ENCODE measurements around the gene ANAPC15.
A peak's percentile ranks its signal among the peaks of the same experiment; 100 is the strongest.

ANAPC15 gene

DNA sequence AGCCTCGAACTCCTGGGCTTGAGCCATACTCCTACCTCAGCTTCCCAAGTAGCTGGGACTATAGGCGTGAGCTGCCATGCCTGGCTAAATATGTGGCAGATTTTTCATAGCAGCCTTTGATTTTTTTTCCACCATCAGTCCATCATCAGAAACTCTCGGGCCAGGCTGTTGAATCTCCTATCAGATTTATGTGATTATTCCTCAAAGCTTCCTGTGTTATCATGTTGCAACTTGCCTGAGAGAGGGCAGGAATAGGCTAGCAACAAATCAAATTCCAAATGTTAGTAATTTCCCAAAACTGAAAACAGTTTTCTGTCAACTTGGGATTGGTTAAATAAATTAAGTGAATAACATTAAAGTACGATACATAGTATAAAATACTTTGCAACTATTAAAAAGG lies 28.4 kb downstream of the ANAPC15 start:
- no peak for DNase-seq

GRCh38 chr11:72083414-72083813 lies 29.1 kb downstream of the ANAPC15 start:
- DNase-seq, result no peak

DNA sequence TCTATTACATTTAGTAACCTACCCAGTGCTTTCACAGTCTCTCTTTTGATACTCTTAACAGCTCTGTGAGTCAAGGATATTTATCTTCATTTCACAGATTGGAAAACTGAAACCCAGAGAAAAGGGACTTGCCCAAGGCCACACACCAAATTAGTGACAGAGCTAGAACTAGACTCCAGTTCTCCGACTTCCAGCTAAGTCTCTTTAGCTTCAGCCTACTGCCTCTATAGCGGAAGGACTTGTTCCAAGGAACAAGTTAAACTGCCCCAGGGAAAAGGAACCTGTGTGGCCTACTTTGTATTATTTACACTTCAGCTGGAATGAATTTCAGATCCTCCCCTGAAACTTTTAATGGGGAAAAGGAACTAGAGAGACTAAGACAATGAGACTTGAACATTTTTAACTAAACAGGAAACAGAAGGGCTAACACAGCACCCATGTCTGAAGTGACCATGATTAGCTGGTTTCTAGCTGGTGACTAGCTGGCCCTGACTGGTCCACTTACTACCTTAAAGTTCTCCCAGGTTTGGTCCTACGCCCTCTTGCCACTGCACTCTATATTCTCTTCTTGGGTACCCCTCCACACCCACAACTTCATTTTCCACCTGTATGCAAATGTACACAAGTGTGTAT lies 30.6 kb downstream of the ANAPC15 start:
- no peak for DNase-seq

GRCh38 chr11:72081184-72081644 lies 31.3 kb downstream of the ANAPC15 start:
- no peak for DNase-seq

- DNase-seq, result peak; percentile 100
These were observed 31.9 kb downstream of the ANAPC15 start, which contains the start of the genes LRRC51 and NUMA1 for GRCh38 chr11:72080326-72081183. Gene LRRC51, plus strand, starts transcription at chr11:72080850. Its CDS starts 8,234 bp downstream, at chr11:72089084. Gene NUMA1, minus strand, starts transcription at chr11:72080542. Its CDS starts 44,599 bp downstream, at chr11:72035943.

- no peak for DNase-seq
These were observed 32.6 kb downstream of the ANAPC15 start for GRCh38 chr11:72079819-72080325.

- DNase-seq, result no peak
These were observed 34.0 kb downstream of the ANAPC15 start for GRCh38 chr11:72078477-72078876.

- DNase-seq, result no peak
These were observed 36.7 kb downstream of the ANAPC15 start for GRCh38 chr11:72075756-72076155.

GRCh38 chr11:72075109-72075508 lies 37.4 kb downstream of the ANAPC15 start:
- DNase-seq, result peak; percentile 73 to 76

GRCh38 chr11:72072348-72072747 lies 40.1 kb downstream of the ANAPC15 start:
- DNase-seq, result peak in 1 of 2 donors; percentile 30

DNA sequence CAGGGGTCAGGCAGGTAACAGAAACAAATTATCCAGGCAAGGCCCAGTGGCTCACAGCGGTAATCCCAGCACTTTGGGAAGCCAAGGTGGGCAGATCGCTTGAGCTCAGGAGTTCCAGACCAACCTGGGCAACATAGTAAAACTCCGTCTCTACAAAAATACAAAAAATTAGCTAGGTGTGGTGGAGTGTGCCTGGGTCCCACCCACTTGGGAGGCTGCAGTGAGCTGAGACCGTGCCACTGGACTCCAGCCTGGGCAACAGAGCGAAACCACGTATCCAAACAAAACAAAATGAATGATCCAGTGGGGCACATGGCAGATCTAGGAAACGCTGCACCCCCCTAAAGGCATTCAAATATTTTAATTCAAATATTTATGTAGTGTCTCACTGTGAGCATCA lies 42.0 kb downstream of the ANAPC15 start:
- DNase-seq, result no peak

GRCh38 chr11:72069787-72070251 lies 42.7 kb downstream of the ANAPC15 start:
- DNase-seq, result peak; percentile 91 to 99

- peak; percentile 60 to 72 for DNase-seq
These were observed 43.3 kb downstream of the ANAPC15 start for GRCh38 chr11:72069200-72069599.

DNA sequence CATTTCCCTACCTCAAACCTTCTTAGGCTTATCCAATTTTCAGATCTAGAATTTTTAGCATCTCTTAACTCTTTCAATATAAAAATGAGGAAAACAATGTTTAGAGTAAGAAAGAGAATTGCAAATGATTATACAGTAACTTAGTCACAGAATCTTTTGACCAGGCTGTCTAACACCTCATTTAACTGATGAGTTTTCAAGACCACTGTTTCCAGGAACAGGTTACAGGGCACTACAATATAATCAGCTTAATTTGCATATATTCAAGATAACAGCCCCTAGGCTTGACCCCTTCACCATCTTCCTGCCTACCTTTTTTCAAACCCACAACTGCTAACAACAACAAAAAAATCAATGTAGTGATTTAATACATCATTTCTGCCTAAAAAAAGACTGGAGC lies 44.8 kb downstream of the ANAPC15 start:
- DNase-seq, result no peak

DNA sequence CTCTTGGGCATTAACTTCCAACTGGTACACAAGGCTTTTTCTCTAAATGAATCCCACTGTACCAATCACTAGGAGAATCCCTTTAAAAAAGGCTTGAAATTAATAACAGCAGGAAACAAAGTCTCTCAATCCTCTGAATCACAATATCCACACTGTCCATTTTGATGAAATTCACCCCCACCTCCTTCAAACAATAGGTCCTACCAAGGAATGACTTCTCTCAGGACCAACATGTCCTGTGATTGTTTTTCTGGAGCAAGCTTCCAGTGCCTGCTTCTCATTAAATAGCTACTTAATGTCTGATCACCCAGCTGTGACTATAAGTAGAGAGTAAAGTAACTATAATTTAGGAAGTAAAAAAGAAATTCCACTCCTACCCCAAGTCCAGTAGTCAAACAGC lies 45.2 kb downstream of the ANAPC15 start:
- no peak for DNase-seq

GRCh38 chr11:72066855-72067254 lies 45.6 kb downstream of the ANAPC15 start:
- DNase-seq, result no peak

DNA sequence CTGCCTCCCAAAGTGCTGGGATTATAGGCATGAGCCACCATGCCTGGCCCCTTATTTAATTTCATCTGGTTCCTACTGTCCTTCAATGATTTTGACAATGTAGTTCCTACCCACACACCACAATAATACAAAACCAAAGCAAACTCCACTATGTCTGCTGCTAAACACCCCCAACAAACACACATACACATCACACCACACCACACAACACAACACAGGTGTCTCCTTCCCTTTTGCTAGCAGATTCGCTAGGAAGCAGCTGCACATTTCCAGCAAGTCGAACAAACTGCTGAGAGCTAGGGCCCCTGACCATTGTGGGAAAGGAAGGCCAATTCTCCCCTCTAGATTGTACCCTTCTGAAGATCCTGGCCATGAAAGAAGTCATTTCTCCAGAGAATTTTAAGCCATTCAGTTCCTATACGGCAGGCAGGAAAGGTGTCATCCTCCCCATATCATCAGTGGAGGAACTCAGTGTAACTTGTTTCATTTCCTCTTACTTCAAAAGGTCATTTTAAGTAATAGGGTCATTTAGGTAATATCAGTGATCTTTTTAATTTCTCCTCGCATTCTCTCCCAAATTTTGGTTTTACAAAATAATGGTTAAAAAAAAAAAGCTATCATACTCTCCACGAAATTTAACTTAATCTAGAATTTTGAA lies 50.6 kb downstream of the ANAPC15 start:
- no peak for DNase-seq

Data from inflammatory macrophage treated with lipopolysaccharide for 1 hour (primary cell).